NT2/D1 (cell line): ENCODE measurements around the gene GIGYF1.

ENCODE experiments used
- YY1 ChIP-seq: IDR thresholded peaks from 2 replicates; pipeline ENCODE4 v1.6.1; 2011; ENCODE audit not compliant: insufficient read length, insufficient read depth
- ZNF274 ChIP-seq: IDR thresholded peaks from 2 replicates; pipeline ENCODE4 v1.6.1; 2011; ENCODE audit warnings: mild to moderate bottlenecking, low read depth, low read length

DNA sequence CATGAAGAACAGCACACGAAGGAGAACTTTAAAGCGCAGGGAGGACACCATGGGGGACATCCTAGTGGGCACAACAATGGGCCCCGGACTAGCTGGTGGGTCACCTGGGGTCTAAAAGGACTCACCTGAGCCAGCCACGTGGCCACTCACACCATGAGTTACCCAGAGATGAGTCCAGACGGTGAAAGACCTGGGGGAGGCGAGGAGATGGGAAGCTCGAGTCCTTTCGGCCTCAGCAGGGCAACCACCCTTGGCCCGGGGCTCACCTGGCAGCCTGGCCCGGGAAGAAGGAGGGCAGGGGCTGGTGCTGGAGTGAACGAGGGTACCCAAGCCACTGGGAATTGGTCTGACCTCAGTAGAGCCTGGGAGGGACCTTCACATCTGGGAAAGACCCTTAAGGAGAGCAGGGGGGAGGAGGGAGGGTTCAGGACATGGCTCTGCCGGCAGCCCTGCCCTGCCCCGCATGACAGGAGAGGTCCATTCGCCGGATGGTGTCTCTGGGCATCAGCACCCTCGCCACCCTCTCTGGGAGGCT is 5.7 kb downstream of the GIGYF1 start:
- TF ChIP-seq YY1 (no peak), ZNF274 (no peak)
